Measurements from ENCODE around the gene MIA2. TPM values are rescaled to one million over a fixed set of nuclear protein-coding genes. Genes with fewer than 3 reads are reported as not detected.

MIA2 gene
- total RNA-seq, 1 donor from 2014 or later, result 34.7 TPM

DNA sequence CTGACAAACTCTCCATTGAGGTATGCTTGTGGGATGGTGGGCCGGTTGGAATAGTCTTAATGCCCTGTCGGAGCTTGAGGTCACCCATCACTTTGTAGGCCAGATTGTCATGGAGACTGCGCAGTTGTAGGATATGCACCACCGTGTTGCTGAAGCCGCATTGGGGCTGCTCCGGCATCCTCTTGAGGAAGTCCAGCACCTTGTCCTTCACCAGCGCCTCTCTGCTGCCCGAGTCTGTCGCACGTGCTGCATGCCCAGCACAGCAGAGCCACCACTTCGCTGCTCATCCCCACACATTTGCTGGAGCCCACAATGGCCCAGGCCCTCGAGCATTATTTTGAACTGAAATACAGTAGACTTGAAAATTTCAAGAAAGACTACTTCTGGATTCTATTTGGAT is 136.7 kb downstream of the MIA2 start:
- no peaks in the 10 kb centered on the region for H3K27me3 Mint-ChIP-seq
- H3K4me1 Mint-ChIP-seq (ENCODE audit: low read depth), result peaks cover 10% of the 10 kb centered on the region
- no peak for DNase-seq (ENCODE audit: low spot score, unreplicated experiment)
- TF ChIP-seq, protein P1, sequence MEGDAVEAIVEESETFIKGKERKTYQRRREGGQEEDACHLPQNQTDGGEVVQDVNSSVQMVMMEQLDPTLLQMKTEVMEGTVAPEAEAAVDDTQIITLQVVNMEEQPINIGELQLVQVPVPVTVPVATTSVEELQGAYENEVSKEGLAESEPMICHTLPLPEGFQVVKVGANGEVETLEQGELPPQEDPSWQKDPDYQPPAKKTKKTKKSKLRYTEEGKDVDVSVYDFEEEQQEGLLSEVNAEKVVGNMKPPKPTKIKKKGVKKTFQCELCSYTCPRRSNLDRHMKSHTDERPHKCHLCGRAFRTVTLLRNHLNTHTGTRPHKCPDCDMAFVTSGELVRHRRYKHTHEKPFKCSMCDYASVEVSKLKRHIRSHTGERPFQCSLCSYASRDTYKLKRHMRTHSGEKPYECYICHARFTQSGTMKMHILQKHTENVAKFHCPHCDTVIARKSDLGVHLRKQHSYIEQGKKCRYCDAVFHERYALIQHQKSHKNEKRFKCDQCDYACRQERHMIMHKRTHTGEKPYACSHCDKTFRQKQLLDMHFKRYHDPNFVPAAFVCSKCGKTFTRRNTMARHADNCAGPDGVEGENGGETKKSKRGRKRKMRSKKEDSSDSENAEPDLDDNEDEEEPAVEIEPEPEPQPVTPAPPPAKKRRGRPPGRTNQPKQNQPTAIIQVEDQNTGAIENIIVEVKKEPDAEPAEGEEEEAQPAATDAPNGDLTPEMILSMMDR (IDR thresholded peaks at IDR 0.05; ENCODE audit: unreplicated experiment), result no peak
- H3K4me3 Mint-ChIP-seq (ENCODE audit: low read depth), result no peak overlapping the region
- no peak overlapping the region for H3K27ac Mint-ChIP-seq
- H3K36me3 Mint-ChIP-seq (ENCODE audit: insufficient read depth), result peaks cover under 1% of the 10 kb centered on the region
- peaks cover 5% of the 10 kb centered on the region for H3K9me3 Mint-ChIP-seq (ENCODE audit: low read depth)

DNA sequence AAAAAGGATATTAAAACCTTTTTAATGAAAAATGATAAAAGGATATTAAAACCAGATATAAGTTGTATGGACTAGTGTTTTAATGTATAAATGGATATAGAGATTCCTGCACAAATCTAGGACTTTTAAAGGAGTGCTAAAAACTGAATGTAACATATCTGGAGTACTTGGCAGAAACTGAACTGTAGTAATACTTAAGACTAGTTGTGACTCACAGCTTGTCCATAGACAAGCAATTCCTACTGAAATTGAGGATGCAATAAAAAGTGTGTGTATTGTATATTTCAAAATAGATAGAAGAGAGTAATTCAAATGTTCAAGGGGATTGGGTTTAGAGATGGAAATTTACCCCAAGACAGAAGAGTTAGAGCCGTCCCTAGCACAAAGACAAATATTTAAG is 138.9 kb downstream of the MIA2 start:
- Mint-ChIP-seq H3K9me3 (ENCODE audit: low read depth) (no peaks in the 10 kb centered on the region), H3K27me3 (no peaks in the 10 kb centered on the region), H3K4me3 (ENCODE audit: low read depth) (no peak overlapping the region), H3K27ac (no peak overlapping the region), H3K4me1 (ENCODE audit: low read depth) (peaks cover 19% of the 10 kb centered on the region), H3K36me3 (ENCODE audit: insufficient read depth) (no peaks in the 10 kb centered on the region)
- DNase-seq (ENCODE audit: low spot score, unreplicated experiment), result no peak
- TF ChIP-seq, protein P1 (IDR thresholded peaks at IDR 0.05; ENCODE audit: unreplicated experiment), result no peak

DNA sequence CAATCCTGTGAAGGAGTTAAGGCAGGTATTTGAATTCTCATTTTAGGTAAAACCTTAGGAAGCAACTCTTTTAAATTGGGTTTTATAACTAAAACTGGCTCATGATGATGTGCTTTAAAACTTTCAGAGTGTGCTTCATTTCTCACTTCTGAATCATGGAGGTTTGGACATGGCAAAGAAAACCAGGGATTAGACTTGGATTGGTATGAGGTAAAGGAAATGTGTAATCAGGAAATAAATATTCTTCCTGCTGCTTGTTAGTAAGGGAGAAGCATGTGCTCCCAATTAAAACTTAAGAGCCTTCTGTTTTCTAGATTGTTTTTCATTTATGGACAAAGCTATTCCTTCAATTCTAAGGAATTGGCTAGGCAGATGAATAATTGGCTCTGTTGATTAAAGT is 141.1 kb downstream of the MIA2 start:
- TF ChIP-seq, protein P1 (IDR thresholded peaks at IDR 0.05; ENCODE audit: unreplicated experiment), result no peak
- Mint-ChIP-seq H3K27ac (no peak overlapping the region), H3K9me3 (ENCODE audit: low read depth) (no peaks in the 10 kb centered on the region), H3K4me3 (ENCODE audit: low read depth) (no peak overlapping the region), H3K27me3 (no peaks in the 10 kb centered on the region), H3K4me1 (ENCODE audit: low read depth) (peaks cover 9% of the 10 kb centered on the region), H3K36me3 (ENCODE audit: insufficient read depth) (no peaks in the 10 kb centered on the region)
- no peak for DNase-seq (ENCODE audit: low spot score, unreplicated experiment)

DNA sequence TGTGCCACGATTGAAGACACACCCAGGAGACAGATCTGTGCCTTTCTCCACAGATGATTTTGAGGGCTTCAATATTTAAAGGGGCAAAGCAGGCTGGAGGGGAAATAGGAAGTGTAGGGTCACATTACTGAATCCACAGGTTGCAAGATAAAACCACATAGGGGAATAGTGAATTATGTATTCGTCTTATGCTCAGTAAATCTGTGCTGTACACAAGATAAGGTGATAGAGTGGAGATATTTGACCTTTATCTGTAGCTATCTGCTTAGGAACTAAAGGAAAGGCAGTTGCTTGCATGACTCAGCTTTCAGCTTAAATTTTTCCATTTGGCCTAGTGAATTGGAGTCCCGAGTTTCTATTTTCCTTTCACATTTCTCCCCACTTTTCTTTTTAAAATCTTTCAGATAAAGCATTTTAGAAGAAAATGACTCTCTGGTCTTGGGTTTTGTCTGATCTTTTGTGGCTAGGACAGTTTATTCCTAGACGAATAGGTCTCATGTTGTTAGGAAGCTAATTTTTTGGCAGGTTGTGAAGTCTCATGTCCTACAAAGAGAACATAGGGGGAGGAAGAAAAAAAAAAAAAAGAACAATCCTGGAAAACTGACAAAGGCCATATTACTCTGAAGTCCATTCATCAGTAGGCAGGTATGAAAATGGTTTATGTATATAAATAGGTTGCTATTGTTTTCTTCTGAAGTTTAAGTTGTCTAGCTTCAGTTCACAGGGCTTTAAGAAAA is 143.1 kb downstream of the MIA2 start:
- H3K27me3 Mint-ChIP-seq, result no peaks in the 10 kb centered on the region
- no peaks in the 10 kb centered on the region for H3K9me3 Mint-ChIP-seq (ENCODE audit: low read depth)
- H3K4me3 Mint-ChIP-seq (ENCODE audit: low read depth), result no peak overlapping the region
- no peak for DNase-seq (ENCODE audit: low spot score, unreplicated experiment)
- TF ChIP-seq, protein P1 (IDR thresholded peaks at IDR 0.05; ENCODE audit: unreplicated experiment), result no peak
- no peaks in the 10 kb centered on the region for H3K36me3 Mint-ChIP-seq (ENCODE audit: insufficient read depth)
- peak overlapping the region; percentile 77 for H3K27ac Mint-ChIP-seq
- H3K4me1 Mint-ChIP-seq (ENCODE audit: low read depth), result peaks cover 9% of the 10 kb centered on the region

DNA sequence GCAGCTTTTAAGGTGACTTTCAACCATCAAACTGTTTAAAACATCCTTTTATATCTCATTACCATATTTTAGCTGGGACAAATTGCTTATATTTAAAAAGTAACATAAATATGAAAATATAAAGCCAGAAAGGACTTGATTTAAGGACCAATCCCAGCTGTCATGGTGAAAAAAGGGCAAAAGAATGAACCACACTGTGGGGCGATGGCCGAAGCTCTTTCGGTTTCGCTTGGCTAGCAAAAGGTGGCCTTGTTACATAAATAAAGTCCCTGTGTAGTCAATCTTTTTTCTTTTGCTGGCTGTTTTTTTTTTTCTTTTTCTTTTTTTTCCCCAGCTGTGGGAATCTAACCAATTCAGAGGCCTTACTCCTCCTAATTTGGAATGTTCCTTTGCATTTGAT is 147.7 kb downstream of the MIA2 start:
- DNase-seq (ENCODE audit: low spot score, unreplicated experiment), result no peak
- Mint-ChIP-seq H3K4me1 (ENCODE audit: low read depth) (peaks cover 18% of the 10 kb centered on the region), H3K27ac (no peak overlapping the region), H3K36me3 (ENCODE audit: insufficient read depth) (peaks cover under 1% of the 10 kb centered on the region), H3K4me3 (ENCODE audit: low read depth) (no peak overlapping the region), H3K27me3 (no peaks in the 10 kb centered on the region), H3K9me3 (ENCODE audit: low read depth) (no peaks in the 10 kb centered on the region)
- TF ChIP-seq, protein P1 (IDR thresholded peaks at IDR 0.05; ENCODE audit: unreplicated experiment), result no peak
